HepG2 (cell line): Measurements from ENCODE around the gene PHF5A. TPM values are rescaled to one million over a fixed set of nuclear protein-coding genes. Genes with fewer than 3 reads are reported as not detected.
A peak's percentile ranks its signal among the peaks of the same experiment; 100 is the strongest.

Experiments
- AHR ChIP-seq: IDR thresholded peaks from 2 replicates; pipeline ENCODE4 v1.6.1; 2018; ENCODE audit warnings: missing genetic modification reagents, missing compliant biosample characterization
- ATF7 ChIP-seq, 2 experiments: fragments of 450-650 bp in 1 of 2; sonication (generic) in 1 of 2; formaldehyde crosslinking in 1 of 2; IDR thresholded peaks; 2 replicates each; pipeline versions ENCODE4 v1.4.0 to v1.6.1; 2016 to 2020; ENCODE audit warnings: antibody characterized with exemption in 1 of 2, mild to moderate bottlenecking in 1 of 2, missing genetic modification reagents in 1 of 2
- KDM5B ChIP-seq: sonication (generic); formaldehyde crosslinking; IDR thresholded peaks from 2 replicates; pipeline ENCODE4 v1.4.0; 2020; ENCODE audit warnings: missing genetic modification reagents, mild to moderate bottlenecking, borderline replicate concordance
- MTF2 ChIP-seq: sonication (generic); formaldehyde crosslinking; IDR thresholded peaks from 2 replicates; pipeline ENCODE4 v1.5.0; 2020; ENCODE audit warnings: missing genetic modification reagents, borderline replicate concordance
- SMAD1 ChIP-seq: sonication (generic); formaldehyde crosslinking; IDR thresholded peaks from 2 replicates; pipeline ENCODE4 v1.4.0; 2020; ENCODE audit warnings: missing genetic modification reagents, low read depth, mild to moderate bottlenecking, borderline replicate concordance
- SOX6 ChIP-seq, 2 experiments: fragments of 450-650 bp in 1 of 2; sonication (generic) in 1 of 2; formaldehyde crosslinking in 1 of 2; IDR thresholded peaks; 2 replicates each; pipeline versions ENCODE4 v1.4.0 to v1.6.1; 2017 to 2020; ENCODE audit warnings: antibody characterized with exemption in 1 of 2, mild to moderate bottlenecking in 1 of 2, missing genetic modification reagents in 1 of 2
- SPEN ChIP-seq: sonication (generic); formaldehyde crosslinking; IDR thresholded peaks from 2 replicates; pipeline ENCODE4 v1.5.1; 2020; ENCODE audit warnings: low read depth, mild to moderate bottlenecking, missing genetic modification reagents
- SRSF9 ChIP-seq: fragments of 200-400 bp; formaldehyde crosslinking; IDR thresholded peaks from 2 replicates; pipeline ENCODE4 v1.6.1; 2018; ENCODE audit warnings: borderline replicate concordance, mild to moderate bottlenecking, low read depth, low read length; ENCODE audit not compliant: insufficient read depth, poor library complexity, severe bottlenecking
- ZBTB20 ChIP-seq: sonication (generic); formaldehyde crosslinking; IDR thresholded peaks from 2 replicates; pipeline ENCODE4 v1.8.1; 2023; ENCODE audit warnings: missing genetic modification reagents, low read depth, mild to moderate bottlenecking, borderline replicate concordance
- ZFP37 ChIP-seq: sonication (generic); formaldehyde crosslinking; IDR thresholded peaks from 2 replicates; pipeline ENCODE4 v1.4.0; 2020; ENCODE audit warnings: missing genetic modification reagents, borderline replicate concordance
- ZKSCAN1 ChIP-seq: fragments of 150-350 bp; IDR thresholded peaks from 2 replicates; pipeline ENCODE4 v1.6.1; 2014; ENCODE audit warnings: low read length
- ZNF318 ChIP-seq: sonication (generic); formaldehyde crosslinking; IDR thresholded peaks from 2 replicates; pipeline ENCODE4 v1.4.0; 2020; ENCODE audit warnings: mild to moderate bottlenecking, missing genetic modification reagents
- ZNF619 ChIP-seq: sonication (generic); formaldehyde crosslinking; IDR thresholded peaks from 2 replicates; pipeline ENCODE4 v1.4.0; 2020; ENCODE audit warnings: mild to moderate bottlenecking, missing genetic modification reagents
- ZNF816 ChIP-seq: sonication (generic); formaldehyde crosslinking; IDR thresholded peaks from 2 replicates; pipeline ENCODE4 v1.8.0; 2022; ENCODE audit warnings: missing genetic modification reagents, mild to moderate bottlenecking, borderline replicate concordance
- polyA plus RNA-seq, 8 experiments: library from polyadenylated mRNA; depleted of rRNA in 3 of 8; stranded (reverse) in 7 of 8; unstranded in 1 of 8; fragments of >200 nt; fragmentation: Illumina TruSeq in 4 of 8; extraction: Trizol in 4 of 8; gene quantifications; 2 replicates each; pipeline versions ENCODE4 v1.2.1 to v1.2.3, GENCODE V29; 2011 to 2016; ENCODE audit warnings: low read depth in 4 of 8, missing spikeins in 1 of 8, mixed read lengths in 1 of 8; ENCODE audit not compliant: insufficient read depth in 1 of 8
- total RNA-seq, 5 experiments: library from RNA; depleted of rRNA; stranded (reverse); fragments of >200 nt; fragmentation: Illumina TruSeq; extraction: Trizol; gene quantifications; 2 replicates each; pipeline ENCODE4 v1.2.3, GENCODE V29; 2016; ENCODE audit warnings: low read depth in 1 of 5
- TF ChIP-seq, protein P1 (sequence below): IDR thresholded peaks from 2 replicates; pipeline ENCODE4 v1.6.1; 2016

Gene PHF5A
- total and polyA plus RNA-seq, 2 of the 13 experiments (the other 11 are each of a cell fraction or from before 2014, with no cell fraction given), result 56.6 to 105 TPM

GRCh38 chr22:41446639-41447434, 21.7 kb downstream of the PHF5A start, which contains the start of gene TOB2 (continued):
- TF ChIP-seq ATF7 (IDR thresholded peaks at IDR 0.05) (no peak), ATF7 (CRISPR knock-in tag; IDR thresholded peaks at IDR 0.05) (peak; percentile 90), ZNF619 (CRISPR knock-in tag) (no peak; the same call in 1 of the 2 replicates), SOX6 (IDR thresholded peaks at IDR 0.05) (no peak), SOX6 (CRISPR knock-in tag; IDR thresholded peaks at IDR 0.05) (peak; percentile 84), KDM5B (CRISPR knock-in tag) (peak; percentile 86; the same call in 1 of the 2 replicates), ZNF816 (CRISPR knock-in tag) (no peak; the same call in 1 of the 2 replicates), MTF2 (CRISPR knock-in tag) (peak; percentile 91), AHR (peak; percentile 87), SRSF9 (no peak), ZNF318 (CRISPR knock-in tag) (peak; percentile 87), ZFP37 (CRISPR knock-in tag) (peak; percentile 85; the same call in 1 of the 2 replicates), SPEN (CRISPR knock-in tag) (peak; percentile 95), ZKSCAN1 (peak; percentile 76; the same call in 1 of the 2 replicates), SMAD1 (CRISPR knock-in tag) (peak; percentile 60), ZBTB20 (CRISPR knock-in tag) (peak; percentile 78; the same call in 1 of the 2 replicates)
- TF ChIP-seq, protein P1, sequence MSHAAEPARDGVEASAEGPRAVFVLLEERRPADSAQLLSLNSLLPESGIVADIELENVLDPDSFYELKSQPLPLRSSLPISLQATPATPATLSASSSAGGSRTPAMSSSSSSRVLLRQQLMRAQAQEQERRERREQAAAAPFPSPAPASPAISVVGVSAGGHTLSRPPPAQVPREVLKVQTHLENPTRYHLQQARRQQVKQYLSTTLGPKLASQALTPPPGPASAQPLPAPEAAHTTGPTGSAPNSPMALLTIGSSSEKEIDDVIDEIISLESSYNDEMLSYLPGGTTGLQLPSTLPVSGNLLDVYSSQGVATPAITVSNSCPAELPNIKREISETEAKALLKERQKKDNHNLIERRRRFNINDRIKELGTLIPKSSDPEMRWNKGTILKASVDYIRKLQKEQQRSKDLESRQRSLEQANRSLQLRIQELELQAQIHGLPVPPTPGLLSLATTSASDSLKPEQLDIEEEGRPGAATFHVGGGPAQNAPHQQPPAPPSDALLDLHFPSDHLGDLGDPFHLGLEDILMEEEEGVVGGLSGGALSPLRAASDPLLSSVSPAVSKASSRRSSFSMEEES, result peak; percentile 75; the same call in 1 of the 2 replicates
